ENCODE data around the gene CCNY. TPM values are rescaled to one million over a fixed set of nuclear protein-coding genes. Genes with fewer than 3 reads are reported as not detected.

The CCNY gene
- total and polyA plus RNA-seq, 2 of the 13 experiments (the other 11 are each of a cell fraction or from before 2014, with no cell fraction given) = 48.2 to 54.7 TPM

DNA sequence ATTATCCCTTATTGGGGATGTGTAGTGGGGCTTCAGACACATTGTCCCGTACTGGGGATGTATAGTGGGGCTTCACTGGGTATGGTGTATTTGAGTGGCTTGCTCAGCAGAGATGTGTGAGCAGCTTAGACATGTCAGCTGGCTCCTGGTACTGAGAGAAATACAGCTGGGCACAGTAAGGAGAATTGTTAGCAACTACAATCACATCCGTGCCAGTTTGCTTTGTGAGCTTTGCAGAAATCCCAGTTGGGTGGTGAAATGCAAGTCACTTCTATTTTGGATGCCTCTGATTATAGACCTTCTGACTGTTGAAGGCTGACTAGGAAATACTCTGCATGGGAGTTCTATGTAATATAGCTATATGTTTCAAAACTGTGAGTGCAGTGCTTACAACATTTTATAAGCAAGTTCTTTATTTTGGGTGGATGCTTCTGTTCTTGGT is 10.8 kb downstream of the CCNY start (continued):
- TF ChIP-seq, protein P1, sequence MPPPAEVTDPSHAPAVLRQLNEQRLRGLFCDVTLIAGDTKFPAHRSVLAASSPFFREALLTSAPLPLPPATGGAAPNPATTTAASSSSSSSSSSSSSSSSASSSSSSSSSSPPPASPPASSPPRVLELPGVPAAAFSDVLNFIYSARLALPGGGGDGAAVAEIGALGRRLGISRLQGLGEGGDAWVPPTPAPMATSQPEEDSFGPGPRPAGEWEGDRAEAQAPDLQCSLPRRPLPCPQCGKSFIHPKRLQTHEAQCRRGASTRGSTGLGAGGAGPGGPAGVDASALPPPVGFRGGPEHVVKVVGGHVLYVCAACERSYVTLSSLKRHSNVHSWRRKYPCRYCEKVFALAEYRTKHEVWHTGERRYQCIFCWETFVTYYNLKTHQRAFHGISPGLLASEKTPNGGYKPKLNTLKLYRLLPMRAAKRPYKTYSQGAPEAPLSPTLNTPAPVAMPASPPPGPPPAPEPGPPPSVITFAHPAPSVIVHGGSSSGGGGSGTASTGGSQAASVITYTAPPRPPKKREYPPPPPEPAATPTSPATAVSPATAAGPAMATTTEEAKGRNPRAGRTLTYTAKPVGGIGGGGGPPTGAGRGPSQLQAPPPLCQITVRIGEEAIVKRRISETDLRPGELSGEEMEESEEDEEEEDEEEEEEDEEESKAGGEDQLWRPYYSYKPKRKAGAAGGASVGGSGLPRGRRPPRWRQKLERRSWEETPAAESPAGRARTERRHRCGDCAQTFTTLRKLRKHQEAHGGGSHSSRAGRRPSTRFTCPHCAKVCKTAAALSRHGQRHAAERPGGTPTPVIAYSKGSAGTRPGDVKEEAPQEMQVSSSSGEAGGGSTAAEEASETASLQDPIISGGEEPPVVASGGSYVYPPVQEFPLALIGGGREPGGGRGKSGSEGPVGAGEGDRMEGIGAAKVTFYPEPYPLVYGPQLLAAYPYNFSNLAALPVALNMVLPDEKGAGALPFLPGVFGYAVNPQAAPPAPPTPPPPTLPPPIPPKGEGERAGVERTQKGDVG (CRISPR knock-in tag; IDR thresholded peaks at IDR 0.05; ENCODE audit: borderline replicate concordance) = no peak
- TF ChIP-seq TCF7L2 (IDR thresholded peaks at IDR 0.05; ENCODE audit: low read depth, low read length) (no peak), ZIK1 (CRISPR knock-in tag; IDR thresholded peaks at IDR 0.05; ENCODE audit: borderline replicate concordance, low read depth) (no peak), SRSF4 (IDR thresholded peaks at IDR 0.05; ENCODE audit: low read depth, low read length, poor library complexity, severe bottlenecking) (no peak), SP140L (CRISPR knock-in tag; IDR thresholded peaks at IDR 0.05; ENCODE audit: borderline replicate concordance) (no peak), HNF4A (CRISPR knock-in tag; IDR thresholded peaks at IDR 0.05) (no peak), RBM22 (optimal IDR thresholded peaks at IDR 0.05; ENCODE audit: low read length) (no peak), REXO4 (CRISPR knock-in tag; IDR thresholded peaks at IDR 0.05; ENCODE audit: borderline replicate concordance) (no peak), HOXA5 (CRISPR knock-in tag; IDR thresholded peaks at IDR 0.05) (no peak), MYC (CRISPR knock-in tag; IDR thresholded peaks at IDR 0.05; ENCODE audit: borderline replicate concordance) (no peak), GTF2F1 (IDR thresholded peaks at IDR 0.05; ENCODE audit: low read length) (no peak), CEBPB (IDR thresholded peaks at IDR 0.05; ENCODE audit: borderline replicate concordance, low read depth, low read length) (no peak), NR2F2 (IDR thresholded peaks at IDR 0.05; ENCODE audit: borderline replicate concordance, low read depth) (no peak)

Data from HepG2 (cell line).